Liver (tissue), 9 donors: ENCODE data around the gene KLF14. TPM values are rescaled to one million over a fixed set of nuclear protein-coding genes. Genes with fewer than 3 reads are reported as not detected.
"Not testable (repeated sequence)": the region's sequence is repeated elsewhere in the genome, so short reads cannot be mapped to it uniquely, and the experiment has no call there.

Experiments
- DNase-seq: peaks from one replicate; pipeline ENCODE4 v3.0.0-alpha.2; 2017; ENCODE audit warnings: low spot score
- H3K27ac ChIP-seq, 2 donors: one replicate each; pipeline ENCODE4 v1.7.0; 2013; ENCODE audit warnings: inconsistent platforms in 2 of 2, low read length in 2 of 2, control low read depth in 1 of 2, low read depth in 1 of 2, mild to moderate bottlenecking in 1 of 2
- H3K27me3 ChIP-seq, 4 donors: one replicate each; pipeline versions ENCODE4 v1.6.1 to v1.7.0; 2013; ENCODE audit warnings: low read length in 3 of 4, inconsistent platforms in 1 of 4, mild to moderate bottlenecking in 1 of 4, moderate library complexity in 1 of 4; ENCODE audit not compliant: control insufficient read depth in 4 of 4, insufficient read depth in 4 of 4
- H3K36me3 ChIP-seq, 4 donors: one replicate each; pipeline versions ENCODE4 v1.6.1 to v1.7.0; 2013; ENCODE audit warnings: low read length in 3 of 4, mild to moderate bottlenecking in 3 of 4, low read depth in 1 of 4, moderate library complexity in 1 of 4; ENCODE audit not compliant: control insufficient read depth in 4 of 4, insufficient read depth in 3 of 4
- H3K4me1 ChIP-seq, 4 donors: one replicate each; pipeline versions ENCODE4 v1.6.1 to v1.7.0; 2013; ENCODE audit warnings: low read length in 3 of 4, mild to moderate bottlenecking in 3 of 4, moderate library complexity in 1 of 4; ENCODE audit not compliant: control insufficient read depth in 4 of 4, insufficient read depth in 4 of 4
- H3K4me3 ChIP-seq, 3 donors: one replicate each; pipeline versions ENCODE4 v1.6.1 to v1.7.0; 2013; ENCODE audit warnings: low read length in 3 of 3, control low read depth in 1 of 3, low read depth in 1 of 3, mild to moderate bottlenecking in 1 of 3
- H3K9ac ChIP-seq, 2 donors: one replicate each; pipeline ENCODE4 v1.7.0; 2013; ENCODE audit warnings: low read length in 2 of 2, mild to moderate bottlenecking in 2 of 2, moderate library complexity in 2 of 2, control low read depth in 1 of 2, low read depth in 1 of 2
- H3K9me3 ChIP-seq, 4 donors: one replicate each; pipeline versions ENCODE4 v1.6.1 to v1.7.0; 2013; ENCODE audit warnings: low read length in 3 of 4; ENCODE audit not compliant: control insufficient read depth in 4 of 4
- HNF4G ChIP-seq: IDR thresholded peaks from 2 replicates; pipeline ENCODE4 v1.6.1; 2016; ENCODE audit warnings: antibody characterized with exemption
- RAD21 ChIP-seq, 2 donors: IDR thresholded peaks; 2 replicates each; pipeline ENCODE4 v1.6.1; 2016; ENCODE audit warnings: antibody characterized with exemption in 2 of 2, mild to moderate bottlenecking in 2 of 2
- TAF1 ChIP-seq: conservative IDR thresholded peaks from 2 replicates; pipeline ENCODE4 v1.6.1; 2016; ENCODE audit warnings: antibody characterized with exemption, mild to moderate bottlenecking
- ZBTB33 ChIP-seq: IDR thresholded peaks from 2 replicates; pipeline ENCODE4 v1.6.1; 2016; ENCODE audit warnings: antibody characterized with exemption
- WGBS: extraction: QIAGEN DNeasy Blood & Tissue Kit; methylation state at CpG from one replicate; pipeline ENCODE4 v1.1.7; 2013; 5-methylcytosine and 5-hydroxymethylcytosine counted together
- polyA plus RNA-seq, 2 donors: library from polyadenylated mRNA; stranded (reverse) in 1 of 2; unstranded in 1 of 2; fragments of 200-250 nt in 1 of 2; fragments of >200 nt in 1 of 2; fragmentation: Nextera tagmentation in 1 of 2; extraction: Ambion mirVana in 1 of 2; gene quantifications; one replicate each; pipeline versions ENCODE4 v1.2.1 to v1.2.3, GENCODE V29; 2013 to 2015
- total RNA-seq, 2 donors: library from RNA; depleted of rRNA; stranded (reverse); fragments of >200 nt; gene quantifications; one replicate each; pipeline ENCODE4 v1.2.3, GENCODE V29; 2014
- TF ChIP-seq, protein P1 (sequence below): fragments of 150-350 bp; IDR thresholded peaks from 2 replicates; pipeline ENCODE4 v1.5.1; 2017; ENCODE audit warnings: improper control_type of control experiment, low read depth, low read length; ENCODE audit not compliant: missing input control
- donor health status: healthy.
- donor health status: healthy.
- donor health status: healthy.
- donor health status: healthy.
- donor health status: healthy.

KLF14 gene
- total and polyA plus RNA-seq, 4 donors: 0.05 to 0.08 TPM; not detected in 2

GRCh38 chr7:130777426-130777825 is 43.4 kb upstream of the KLF14 start:
- no peak for DNase-seq
- H3K9ac ChIP-seq: no peak overlapping the region
- H3K4me1 ChIP-seq: no peaks in the 10 kb centered on the region
- WGBS: 83% methylated on average over 2 of the region's 2 CpGs
- H3K27me3 ChIP-seq: no peaks in the 10 kb centered on the region
- H3K9me3 ChIP-seq: peaks cover 0 to 3% (median under 1%) of the 10 kb centered on the region in 4 donors
- no peak overlapping the region for H3K27ac ChIP-seq
- no peak overlapping the region for H3K4me3 ChIP-seq
- TF ChIP-seq HNF4G: no peak
- H3K36me3 ChIP-seq: no peaks in the 10 kb centered on the region

GRCh38 chr7:130772456-130772855 is 38.4 kb upstream of the KLF14 start:
- not testable (repeated sequence) for H3K27me3 ChIP-seq, DNase-seq, H3K4me3 ChIP-seq, H3K9ac ChIP-seq, H3K27ac ChIP-seq, H3K36me3 ChIP-seq, H3K4me1 ChIP-seq
- peaks cover 0 to 21% (median 4%) of the 10 kb centered on the region in 4 donors for H3K9me3 ChIP-seq
- 86% methylated on average over 5 of the region's 5 CpGs for WGBS

- H3K9me3 ChIP-seq: peaks cover 0 to 21% (median 4%) of the 10 kb centered on the region in 4 donors
- TF ChIP-seq HNF4G (no peak), TAF1 (no peak)
- no peak overlapping the region for H3K4me3 ChIP-seq
- no peak overlapping the region for H3K27ac ChIP-seq
- WGBS: 96% methylated on average over 1 of the region's 1 CpG
- H3K9ac ChIP-seq: no peak overlapping the region
- no peaks in the 10 kb centered on the region for H3K4me1 ChIP-seq
- no peak for DNase-seq
- H3K36me3 ChIP-seq: peaks cover 0 to 2% (median 0%) of the 10 kb centered on the region in 4 donors
- no peaks in the 10 kb centered on the region for H3K27me3 ChIP-seq
These were observed 34.8 kb upstream of the KLF14 start for GRCh38 chr7:130768854-130769253.

DNA sequence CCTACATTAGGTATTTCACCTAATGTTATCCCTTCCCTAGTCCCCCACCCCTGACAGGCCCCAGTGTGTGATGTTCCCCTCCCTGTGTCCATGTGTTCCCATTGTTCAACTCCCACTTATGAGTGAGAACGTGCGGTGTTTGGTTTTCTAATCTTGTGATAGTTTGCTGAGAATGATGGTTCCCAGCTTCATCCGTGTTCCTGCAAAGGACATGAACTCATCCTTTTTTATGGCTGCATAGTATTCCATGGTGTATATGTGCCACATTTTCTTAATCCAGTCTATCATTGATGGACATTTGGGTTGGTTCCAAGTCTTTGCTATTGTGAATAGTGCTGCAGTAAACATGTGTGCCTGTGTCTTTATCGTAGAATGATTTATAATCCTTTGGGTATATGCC is 30.6 kb upstream of the KLF14 start:
- not testable (repeated sequence) for H3K27ac ChIP-seq, H3K9ac ChIP-seq, H3K4me1 ChIP-seq, H3K4me3 ChIP-seq, H3K36me3 ChIP-seq, DNase-seq, H3K27me3 ChIP-seq
- peaks cover 0 to 12% (median 3%) of the 10 kb centered on the region in 4 donors for H3K9me3 ChIP-seq
- WGBS: 80% methylated on average over 4 of the region's 4 CpGs

- Histone ChIP-seq H3K36me3 (no peaks in the 10 kb centered on the region), H3K4me1 (no peaks in the 10 kb centered on the region), H3K4me3 (no peak overlapping the region), H3K27me3 (peaks cover 0 to 3% (median 0%) of the 10 kb centered on the region in 4 donors), H3K27ac (no peak overlapping the region), H3K9ac (no peak overlapping the region), H3K9me3 (no peaks in the 10 kb centered on the region)
- peak; percentile 76 to 80 for TF ChIP-seq RAD21 (IDR thresholded peaks at IDR 0.05)
- TF ChIP-seq ZBTB33: no peak
- TF ChIP-seq, protein P1, sequence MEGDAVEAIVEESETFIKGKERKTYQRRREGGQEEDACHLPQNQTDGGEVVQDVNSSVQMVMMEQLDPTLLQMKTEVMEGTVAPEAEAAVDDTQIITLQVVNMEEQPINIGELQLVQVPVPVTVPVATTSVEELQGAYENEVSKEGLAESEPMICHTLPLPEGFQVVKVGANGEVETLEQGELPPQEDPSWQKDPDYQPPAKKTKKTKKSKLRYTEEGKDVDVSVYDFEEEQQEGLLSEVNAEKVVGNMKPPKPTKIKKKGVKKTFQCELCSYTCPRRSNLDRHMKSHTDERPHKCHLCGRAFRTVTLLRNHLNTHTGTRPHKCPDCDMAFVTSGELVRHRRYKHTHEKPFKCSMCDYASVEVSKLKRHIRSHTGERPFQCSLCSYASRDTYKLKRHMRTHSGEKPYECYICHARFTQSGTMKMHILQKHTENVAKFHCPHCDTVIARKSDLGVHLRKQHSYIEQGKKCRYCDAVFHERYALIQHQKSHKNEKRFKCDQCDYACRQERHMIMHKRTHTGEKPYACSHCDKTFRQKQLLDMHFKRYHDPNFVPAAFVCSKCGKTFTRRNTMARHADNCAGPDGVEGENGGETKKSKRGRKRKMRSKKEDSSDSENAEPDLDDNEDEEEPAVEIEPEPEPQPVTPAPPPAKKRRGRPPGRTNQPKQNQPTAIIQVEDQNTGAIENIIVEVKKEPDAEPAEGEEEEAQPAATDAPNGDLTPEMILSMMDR: peak; percentile 51
- WGBS: under 1% methylated on average over 2 of the region's 2 CpGs
- DNase-seq: no peak
These were observed 24.5 kb upstream of the KLF14 start for GRCh38 chr7:130758429-130759056.
